ENCODE data around the gene C9orf40. TPM values are rescaled to one million over a fixed set of nuclear protein-coding genes. Genes with fewer than 3 reads are reported as not detected.
A peak's percentile ranks its signal among the peaks of the same experiment; 100 is the strongest.

The C9orf40 gene
- total RNA-seq, 1 experiment from 2014 or later = 12.8 TPM

- no peak for TF ChIP-seq REST (IDR thresholded peaks at IDR 0.05; ENCODE audit: low read depth)
- TF ChIP-seq EZH2phosphoT487 (IDR thresholded peaks at IDR 0.05; ENCODE audit: borderline replicate concordance) = no peak
- TF ChIP-seq, protein P1, sequence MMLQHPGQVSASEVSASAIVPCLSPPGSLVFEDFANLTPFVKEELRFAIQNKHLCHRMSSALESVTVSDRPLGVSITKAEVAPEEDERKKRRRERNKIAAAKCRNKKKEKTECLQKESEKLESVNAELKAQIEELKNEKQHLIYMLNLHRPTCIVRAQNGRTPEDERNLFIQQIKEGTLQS (IDR thresholded peaks at IDR 0.05) = no peak
These were observed at the start of gene C9orf40 (continued) for GRCh38 chr9:74952201-74953151.

GRCh38 chr9:75001719-75002421, 49.2 kb upstream of the C9orf40 start:
- H3K4me2 ChIP-seq (ENCODE audit: low read length) = no peak overlapping the region
- CTCF ChIA-PET = interaction anchor here (1.5 to 1.9 kb wide), 2 partner anchors 26 to 228 kb away, joined by 3 to 9 read pairs; no protein-coding TSS in a partner anchor
- BruUV-seq (replicated peaks) = no TSS peak
- TF ChIP-seq POLR2AphosphoS5 (IDR thresholded peaks at IDR 0.05; ENCODE audit: low read depth, low read length) = no peak
- TF ChIP-seq JUND (IDR thresholded peaks at IDR 0.05) = no peak
- no peak for TF ChIP-seq ZFX (IDR thresholded peaks at IDR 0.05)
- TF ChIP-seq SRF (IDR thresholded peaks at IDR 0.05; ENCODE audit: low read depth) = no peak
- TF ChIP-seq CEBPB (IDR thresholded peaks at IDR 0.05; ENCODE audit: low read depth) = no peak
- no peak for TF ChIP-seq FOSL1 (IDR thresholded peaks at IDR 0.05; ENCODE audit: low read depth)
- peak; percentile 65 to 81 (median 67) for TF ChIP-seq CTCF (IDR thresholded peaks at IDR 0.05 in 2 of 3, conservative IDR thresholded peaks at IDR 0.05 in 1 of 3; ENCODE audit: borderline replicate concordance in 1 of 3, insufficient read depth in 1 of 3, low read depth in 2 of 3, low read length in 2 of 3)
- TF ChIP-seq SP1 (IDR thresholded peaks at IDR 0.05; ENCODE audit: low read depth) = no peak
- TF ChIP-seq SIN3A (IDR thresholded peaks at IDR 0.05; ENCODE audit: low read depth) = no peak
- TF ChIP-seq EZH2phosphoT487 (IDR thresholded peaks at IDR 0.05; ENCODE audit: borderline replicate concordance) = no peak
- TF ChIP-seq, protein P1 (IDR thresholded peaks at IDR 0.05) = no peak
- TF ChIP-seq YY1 (IDR thresholded peaks at IDR 0.05; ENCODE audit: extremely low read depth, insufficient replicate concordance, low read depth, low read length) = no peak
- no peak for TF ChIP-seq MAX (IDR thresholded peaks at IDR 0.05)
- TF ChIP-seq CBX3 (IDR thresholded peaks at IDR 0.05; ENCODE audit: low read depth) = 0 out of 2 replicates have a peak, but pooled peaks have one; percentile 15
- TF ChIP-seq TCF7L2 (IDR thresholded peaks at IDR 0.05; ENCODE audit: borderline replicate concordance, extremely low read depth, insufficient read depth, insufficient read length) = no peak

More at GRCh38 chr9:75001719-75002421, 49.2 kb upstream of the C9orf40 start:
- Histone ChIP-seq H3K36me3 (ENCODE audit: control insufficient read depth in 1 of 2, insufficient read depth in 2 of 2, low read length in 2 of 2) (peaks cover 0 to 7% of the 10 kb centered on the region in 2 experiments; a peak in 2 of 4 replicates), H3K27ac (ENCODE audit: low read depth, low read length) (no peak overlapping the region), H3K9ac (ENCODE audit: low read length) (no peak overlapping the region), H4K20me1 (ENCODE audit: insufficient read depth) (no peaks in the 10 kb centered on the region), H3K9me3 (ENCODE audit: control insufficient read depth in 1 of 2, insufficient read depth in 1 of 2, low read depth in 1 of 2, low read length in 2 of 2) (no peaks in the 10 kb centered on the region), H2AFZ (ENCODE audit: low read depth, low read length, poor library complexity, severe bottlenecking) (no peak overlapping the region), H3K79me2 (ENCODE audit: insufficient read depth, low read length) (peaks cover 14% of the 10 kb centered on the region; the same call in 1 of the 2 replicates), H3K27me3 (ENCODE audit: insufficient read depth, low read length) (no peaks in the 10 kb centered on the region), H3K4me1 (ENCODE audit: control insufficient read depth in 1 of 2, insufficient read depth in 2 of 2, low read length in 2 of 2) (no peaks in the 10 kb centered on the region), H3K4me3 (replicated peaks in 1 of 2; ENCODE audit: low read depth in 1 of 2, low read length in 2 of 2) (no peak overlapping the region), H3K9me2 (ENCODE audit: insufficient read depth) (no peaks in the 10 kb centered on the region)
- RAD21 ChIA-PET (ENCODE audit: low non-redundant PET in 1 of 2, low total read pairs in 2 of 2, uncharacterized antibody in 2 of 2, unreplicated experiment in 2 of 2) = no interaction called here
- DNase-seq (ENCODE audit: low read depth, low spot score) (peak; percentile 74), ATAC-seq (peak; percentile 95)
- POLR2A ChIA-PET = no interaction called here
- intact Hi-C loops (cut with micrococcal nuclease) = loop anchor here (1.0 to 10.0 kb wide), 3 partner anchors 75 to 228 kb away; no protein-coding TSS in a partner anchor

Data from HCT116 (cell line).